ENCODE results near the gene SRGAP1. TPM values are rescaled to one million over a fixed set of nuclear protein-coding genes. Genes with fewer than 3 reads are reported as not detected.

The SRGAP1 gene
- total and polyA plus RNA-seq, 2 of the 13 experiments (the other 11 are each of a cell fraction or from before 2014, with no cell fraction given), result 1.6 to 3.4 TPM

DNA sequence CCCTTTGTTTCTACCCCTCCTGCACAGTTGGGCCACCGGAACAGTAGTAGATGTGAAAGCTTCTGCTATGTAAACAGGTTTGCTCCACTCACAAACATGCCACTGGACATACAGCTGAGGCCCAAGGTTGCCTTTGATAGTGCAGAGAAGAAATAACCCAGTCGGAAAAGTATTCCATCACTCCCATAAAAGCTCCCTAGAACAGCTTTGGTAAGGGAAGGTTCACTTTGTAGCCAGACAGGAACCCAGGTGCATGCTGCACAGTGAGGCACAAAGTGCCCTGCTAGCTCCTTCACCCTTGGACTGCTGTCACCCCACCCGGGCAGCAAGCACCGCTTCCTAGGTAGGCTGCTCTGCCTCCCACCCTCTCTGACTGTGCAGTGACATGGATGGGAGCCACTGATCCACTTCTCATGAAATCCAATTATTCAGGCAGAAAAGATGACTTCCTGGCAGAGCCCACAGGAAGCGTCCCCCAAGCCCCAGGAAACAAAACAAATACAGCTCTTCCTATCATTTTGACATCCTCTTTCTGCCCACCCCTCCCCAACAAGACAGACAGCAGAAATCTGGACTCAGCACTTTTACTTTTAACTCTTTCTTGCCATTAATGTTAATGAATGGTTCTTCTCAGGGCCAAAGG is 100.2 kb downstream of the SRGAP1 start (continued):
- TF ChIP-seq HOXD1 (CRISPR knock-in tag; IDR thresholded peaks at IDR 0.05) (no peak), NBN (conservative IDR thresholded peaks at IDR 0.05) (no peak), ZBTB21 (CRISPR knock-in tag; IDR thresholded peaks at IDR 0.05) (no peak), KAT7 (CRISPR knock-in tag; IDR thresholded peaks at IDR 0.05; ENCODE audit: borderline replicate concordance) (no peak), SMYD3 (CRISPR knock-in tag; IDR thresholded peaks at IDR 0.05) (no peak), PHF8 (CRISPR knock-in tag; IDR thresholded peaks at IDR 0.05) (no peak), GABPA (IDR thresholded peaks at IDR 0.05; ENCODE audit: low read depth, low read length) (peak; percentile 28; the same call in 1 of the 2 replicates), GABPA (CRISPR knock-in tag; IDR thresholded peaks at IDR 0.05; ENCODE audit: low read depth) (peak; percentile 79), ZNF451 (CRISPR knock-in tag; IDR thresholded peaks at IDR 0.05) (no peak), ZNF788 (CRISPR knock-in tag; IDR thresholded peaks at IDR 0.05; ENCODE audit: borderline replicate concordance) (peak; percentile 52; the same call in 1 of the 2 replicates), ZNF83 (CRISPR knock-in tag; IDR thresholded peaks at IDR 0.05; ENCODE audit: borderline replicate concordance) (no peak), ZNF746 (CRISPR knock-in tag; IDR thresholded peaks at IDR 0.05) (0 out of 2 replicates have a peak, but pooled peaks have one; percentile 52), NPAS2 (CRISPR knock-in tag; IDR thresholded peaks at IDR 0.05; ENCODE audit: borderline replicate concordance) (no peak), ZNF441 (CRISPR knock-in tag; IDR thresholded peaks at IDR 0.05; ENCODE audit: borderline replicate concordance) (no peak), ZNF326 (CRISPR knock-in tag; IDR thresholded peaks at IDR 0.05; ENCODE audit: borderline replicate concordance) (no peak), ONECUT2 (CRISPR knock-in tag; IDR thresholded peaks at IDR 0.05) (no peak), SMAD9 (CRISPR knock-in tag; IDR thresholded peaks at IDR 0.05) (no peak), EED (CRISPR knock-in tag; IDR thresholded peaks at IDR 0.05) (no peak; the same call in 1 of the 2 replicates), MED1 (CRISPR knock-in tag; IDR thresholded peaks at IDR 0.05) (no peak; the same call in 1 of the 2 replicates), ZBTB38 (CRISPR knock-in tag; IDR thresholded peaks at IDR 0.05) (0 out of 2 replicates have a peak, but pooled peaks have one; percentile 10), RFX5 (IDR thresholded peaks at IDR 0.05; ENCODE audit: low read depth, low read length) (no peak), ZFP36L2 (CRISPR knock-in tag; IDR thresholded peaks at IDR 0.05) (no peak), ZNF230 (CRISPR knock-in tag; IDR thresholded peaks at IDR 0.05) (no peak), ZMYM2 (CRISPR knock-in tag; IDR thresholded peaks at IDR 0.05) (0 out of 2 replicates have a peak, but pooled peaks have one; percentile 10)
- TF ChIP-seq, protein P1, sequence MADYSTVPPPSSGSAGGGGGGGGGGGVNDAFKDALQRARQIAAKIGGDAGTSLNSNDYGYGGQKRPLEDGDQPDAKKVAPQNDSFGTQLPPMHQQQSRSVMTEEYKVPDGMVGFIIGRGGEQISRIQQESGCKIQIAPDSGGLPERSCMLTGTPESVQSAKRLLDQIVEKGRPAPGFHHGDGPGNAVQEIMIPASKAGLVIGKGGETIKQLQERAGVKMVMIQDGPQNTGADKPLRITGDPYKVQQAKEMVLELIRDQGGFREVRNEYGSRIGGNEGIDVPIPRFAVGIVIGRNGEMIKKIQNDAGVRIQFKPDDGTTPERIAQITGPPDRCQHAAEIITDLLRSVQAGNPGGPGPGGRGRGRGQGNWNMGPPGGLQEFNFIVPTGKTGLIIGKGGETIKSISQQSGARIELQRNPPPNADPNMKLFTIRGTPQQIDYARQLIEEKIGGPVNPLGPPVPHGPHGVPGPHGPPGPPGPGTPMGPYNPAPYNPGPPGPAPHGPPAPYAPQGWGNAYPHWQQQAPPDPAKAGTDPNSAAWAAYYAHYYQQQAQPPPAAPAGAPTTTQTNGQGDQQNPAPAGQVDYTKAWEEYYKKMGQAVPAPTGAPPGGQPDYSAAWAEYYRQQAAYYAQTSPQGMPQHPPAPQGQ (CRISPR knock-in tag; IDR thresholded peaks at IDR 0.05; ENCODE audit: borderline replicate concordance), result no peak
- TF ChIP-seq, protein P2, sequence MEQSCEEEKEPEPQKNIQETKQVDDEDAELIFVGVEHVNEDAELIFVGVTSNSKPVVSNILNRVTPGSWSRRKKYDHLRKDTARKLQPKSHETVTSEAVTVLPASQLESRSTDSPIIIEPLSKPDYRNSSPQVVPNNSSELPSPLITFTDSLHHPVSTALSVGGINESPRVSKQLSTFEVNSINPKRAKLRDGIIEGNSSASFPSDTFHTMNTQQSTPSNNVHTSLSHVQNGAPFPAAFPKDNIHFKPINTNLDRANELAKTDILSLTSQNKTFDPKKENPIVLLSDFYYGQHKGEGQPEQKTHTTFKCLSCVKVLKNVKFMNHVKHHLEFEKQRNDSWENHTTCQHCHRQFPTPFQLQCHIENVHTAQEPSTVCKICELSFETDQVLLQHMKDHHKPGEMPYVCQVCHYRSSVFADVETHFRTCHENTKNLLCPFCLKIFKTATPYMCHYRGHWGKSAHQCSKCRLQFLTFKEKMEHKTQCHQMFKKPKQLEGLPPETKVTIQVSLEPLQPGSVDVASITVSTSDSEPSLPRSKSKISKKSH (CRISPR knock-in tag; IDR thresholded peaks at IDR 0.05; ENCODE audit: borderline replicate concordance), result no peak
- TF ChIP-seq, protein P3, sequence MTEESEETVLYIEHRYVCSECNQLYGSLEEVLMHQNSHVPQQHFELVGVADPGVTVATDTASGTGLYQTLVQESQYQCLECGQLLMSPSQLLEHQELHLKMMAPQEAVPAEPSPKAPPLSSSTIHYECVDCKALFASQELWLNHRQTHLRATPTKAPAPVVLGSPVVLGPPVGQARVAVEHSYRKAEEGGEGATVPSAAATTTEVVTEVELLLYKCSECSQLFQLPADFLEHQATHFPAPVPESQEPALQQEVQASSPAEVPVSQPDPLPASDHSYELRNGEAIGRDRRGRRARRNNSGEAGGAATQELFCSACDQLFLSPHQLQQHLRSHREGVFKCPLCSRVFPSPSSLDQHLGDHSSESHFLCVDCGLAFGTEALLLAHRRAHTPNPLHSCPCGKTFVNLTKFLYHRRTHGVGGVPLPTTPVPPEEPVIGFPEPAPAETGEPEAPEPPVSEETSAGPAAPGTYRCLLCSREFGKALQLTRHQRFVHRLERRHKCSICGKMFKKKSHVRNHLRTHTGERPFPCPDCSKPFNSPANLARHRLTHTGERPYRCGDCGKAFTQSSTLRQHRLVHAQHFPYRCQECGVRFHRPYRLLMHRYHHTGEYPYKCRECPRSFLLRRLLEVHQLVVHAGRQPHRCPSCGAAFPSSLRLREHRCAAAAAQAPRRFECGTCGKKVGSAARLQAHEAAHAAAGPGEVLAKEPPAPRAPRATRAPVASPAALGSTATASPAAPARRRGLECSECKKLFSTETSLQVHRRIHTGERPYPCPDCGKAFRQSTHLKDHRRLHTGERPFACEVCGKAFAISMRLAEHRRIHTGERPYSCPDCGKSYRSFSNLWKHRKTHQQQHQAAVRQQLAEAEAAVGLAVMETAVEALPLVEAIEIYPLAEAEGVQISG (CRISPR knock-in tag; IDR thresholded peaks at IDR 0.05), result 0 out of 2 replicates have a peak, but pooled peaks have one; percentile 2
